CMK (cell line): ENCODE data around the gene HPS1.
"Not testable (repeated sequence)": the region's sequence is repeated elsewhere in the genome, so short reads cannot be mapped to it uniquely, and the experiment has no call there.

Experiments used
- DNase-seq: peaks from one replicate; pipeline ENCODE4 v3.0.0-alpha.2; 2010; ENCODE audit warnings: low read depth

The HPS1 gene

DNA sequence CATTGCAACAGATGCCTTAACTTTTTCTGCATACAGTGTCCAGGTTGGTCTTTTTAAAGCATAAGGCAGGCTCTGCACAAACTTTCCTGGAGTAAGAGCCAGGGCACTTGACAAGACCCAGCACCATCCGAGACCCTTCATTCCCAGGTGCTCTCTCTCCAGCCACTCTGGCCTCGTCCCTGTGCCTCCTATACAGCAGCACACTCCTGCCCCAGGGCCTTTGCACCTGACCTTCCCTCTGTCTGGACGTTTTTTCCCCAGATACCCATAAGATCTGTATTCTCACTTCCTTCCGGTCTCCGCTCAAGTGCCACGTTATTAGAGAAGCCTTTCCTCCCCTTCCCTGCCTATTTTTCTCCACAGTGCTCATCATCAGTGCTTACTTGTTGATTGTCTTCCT, 57.3 kb downstream of the HPS1 start:
- no peak for DNase-seq

DNA sequence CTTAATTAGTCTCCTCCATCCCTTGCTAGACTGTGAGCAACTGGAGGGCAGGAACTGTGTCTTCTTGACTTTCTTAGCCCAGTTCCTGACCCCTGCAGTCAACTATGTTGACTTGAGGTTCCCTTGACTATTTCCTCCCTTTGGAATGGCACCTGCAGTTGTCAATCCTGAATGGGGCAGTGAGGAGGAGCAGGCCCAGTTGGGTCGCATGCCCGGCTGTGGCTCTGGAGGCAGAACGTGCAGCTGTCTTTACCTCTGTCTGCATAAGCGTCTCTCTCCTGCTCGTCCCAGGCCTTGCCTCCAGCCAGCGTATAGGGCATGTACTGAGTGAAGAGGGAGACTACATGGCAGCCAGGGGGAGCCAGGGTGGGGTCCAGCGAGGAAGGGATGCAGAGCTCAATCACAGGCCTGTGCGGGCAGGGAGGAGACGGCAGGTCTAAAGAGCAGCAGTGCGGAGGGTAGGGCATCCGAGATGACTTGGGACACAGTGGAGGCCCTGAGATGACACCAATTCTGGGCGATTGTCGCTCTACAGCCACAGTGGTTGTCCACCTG, 58.6 kb downstream of the HPS1 start:
- no peak for DNase-seq

DNA sequence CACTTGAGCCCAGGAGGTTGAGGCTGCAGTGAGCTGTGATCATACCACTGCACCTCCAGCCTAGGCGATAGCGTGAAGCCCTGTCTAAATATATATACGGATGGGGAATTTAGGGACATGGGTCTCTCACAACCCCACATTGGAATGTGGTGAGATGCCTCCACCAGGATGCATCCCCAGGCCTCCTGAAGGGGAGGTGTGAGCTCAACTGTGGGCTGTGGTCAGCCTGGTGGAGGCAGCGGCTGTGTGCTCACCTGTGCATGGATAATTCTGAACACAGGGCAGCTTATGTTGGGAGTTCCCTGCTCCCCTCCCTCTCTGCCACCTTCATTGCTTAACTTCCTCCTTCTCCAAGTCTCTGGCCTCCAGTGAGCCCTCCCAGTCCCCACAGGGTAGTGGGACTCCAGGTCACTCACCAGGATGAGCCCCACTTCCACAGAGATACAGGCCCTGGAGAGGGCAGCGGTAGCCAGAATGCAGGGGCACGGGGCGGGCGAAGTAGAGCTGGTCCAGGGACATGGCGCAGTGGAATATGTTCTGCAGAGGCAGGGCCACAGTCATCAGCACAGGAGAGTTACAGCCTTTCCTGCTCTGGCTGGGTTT, 62.1 kb downstream of the HPS1 start:
- no peak for DNase-seq

DNA sequence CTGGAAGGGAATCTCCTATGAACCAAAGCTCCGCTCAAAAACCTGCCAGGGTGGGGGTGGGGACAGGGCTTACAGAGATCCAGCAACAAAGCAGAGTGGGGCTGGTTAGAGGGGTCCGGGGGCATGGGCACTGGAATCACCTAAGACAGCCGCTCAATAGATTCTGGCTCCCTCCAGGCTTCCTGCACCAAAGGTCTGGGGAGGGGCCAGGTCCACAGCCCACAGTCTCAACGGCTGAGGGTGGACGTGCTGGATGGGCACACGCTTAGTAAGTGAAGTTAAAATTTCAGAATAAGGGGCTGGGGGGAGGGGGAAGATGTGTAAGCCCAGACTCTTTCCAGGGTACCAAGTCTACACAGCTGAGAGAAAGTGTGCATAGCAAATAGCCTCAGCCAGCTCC, 62.9 kb downstream of the HPS1 start:
- DNase-seq = no peak

GRCh38 chr10:98383134-98383667, 63.5 kb downstream of the HPS1 start:
- DNase-seq = not testable (repeated sequence)

- no peak for DNase-seq
Observed at GRCh38 chr10:98382691-98383101, 64.0 kb downstream of the HPS1 start.

DNA sequence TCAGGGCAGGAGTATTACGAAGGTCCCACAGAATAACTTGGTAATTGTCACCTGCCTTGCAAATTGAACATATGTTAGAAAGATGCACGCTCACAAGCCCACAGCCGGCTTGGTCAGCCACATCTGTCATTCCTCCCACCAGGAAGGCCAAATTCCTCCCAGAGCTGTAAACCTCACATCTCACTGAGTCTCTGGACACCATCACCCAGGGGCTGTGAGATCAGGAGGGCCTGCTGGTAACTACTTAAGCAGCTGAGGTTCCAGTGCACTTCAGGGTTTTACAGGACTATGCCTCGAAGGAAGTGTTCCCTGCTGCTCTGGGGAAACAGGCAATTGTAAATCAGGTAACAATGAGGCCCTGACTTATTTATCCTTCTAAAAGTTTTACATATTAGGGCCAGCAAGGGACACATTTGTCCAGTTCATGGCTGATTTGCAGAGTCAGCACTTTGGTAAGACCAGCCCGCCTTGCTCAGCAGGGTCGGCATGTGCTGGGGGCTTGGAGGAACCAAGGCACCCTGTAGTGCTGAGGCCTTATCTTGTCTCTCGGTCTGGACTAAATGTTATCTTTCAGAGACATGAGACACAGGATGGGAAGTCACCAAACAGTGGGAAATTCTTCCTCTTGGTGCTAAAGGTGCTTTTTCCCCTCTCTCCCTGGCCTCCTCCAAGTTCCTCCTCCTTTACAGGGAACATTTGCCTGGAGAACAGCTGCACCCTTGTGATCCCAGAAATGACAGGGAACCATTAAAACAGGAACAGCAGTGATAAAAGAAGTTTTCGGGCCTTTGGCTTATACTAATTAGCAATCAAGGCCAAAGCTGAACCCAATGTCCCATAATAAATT, 66.0 kb downstream of the HPS1 start:
- peak; percentile 66 for DNase-seq

DNA sequence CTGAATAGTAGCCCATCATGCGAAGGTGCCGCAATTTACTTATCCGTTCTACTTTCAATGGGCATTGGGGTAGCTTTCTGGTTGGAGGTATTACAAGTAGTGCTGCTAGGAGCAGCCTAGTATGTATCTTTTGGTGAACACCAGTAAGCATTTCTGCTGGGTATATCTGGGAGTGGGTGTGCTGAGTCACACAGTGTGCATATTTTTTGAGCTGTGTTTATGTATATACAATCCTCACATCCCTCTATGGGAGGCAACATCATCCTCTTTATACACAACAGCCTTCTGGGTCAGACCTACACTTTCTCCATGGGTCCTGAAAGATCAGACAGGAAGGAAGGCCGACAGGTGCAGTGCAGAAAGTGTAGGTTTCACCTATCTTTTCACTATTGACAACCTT, 68.0 kb downstream of the HPS1 start:
- DNase-seq = no peak

GRCh38 chr10:98377536-98377935, 69.2 kb downstream of the HPS1 start:
- DNase-seq = no peak

GRCh38 chr10:98377001-98377400, 69.7 kb downstream of the HPS1 start:
- no peak for DNase-seq

DNA sequence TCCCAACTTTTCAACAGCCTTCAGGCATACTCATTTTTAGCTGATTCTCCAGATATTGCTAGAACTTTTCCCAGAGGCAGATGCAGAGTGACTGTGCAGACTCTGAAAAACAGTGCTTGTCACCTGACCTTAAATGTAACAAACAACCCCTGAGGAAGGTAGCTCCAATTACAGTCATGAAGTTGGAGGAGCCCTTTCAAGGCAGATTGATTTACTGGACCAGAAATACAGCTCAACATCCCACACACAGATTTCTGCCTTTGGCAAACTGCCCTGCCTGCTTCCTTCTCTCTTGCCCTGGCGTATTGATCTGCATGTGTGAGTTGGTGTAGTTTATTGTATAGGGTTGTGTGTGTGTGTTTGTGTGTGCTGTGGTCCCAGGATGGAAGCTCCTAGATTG, 70.2 kb downstream of the HPS1 start:
- no peak for DNase-seq

DNA sequence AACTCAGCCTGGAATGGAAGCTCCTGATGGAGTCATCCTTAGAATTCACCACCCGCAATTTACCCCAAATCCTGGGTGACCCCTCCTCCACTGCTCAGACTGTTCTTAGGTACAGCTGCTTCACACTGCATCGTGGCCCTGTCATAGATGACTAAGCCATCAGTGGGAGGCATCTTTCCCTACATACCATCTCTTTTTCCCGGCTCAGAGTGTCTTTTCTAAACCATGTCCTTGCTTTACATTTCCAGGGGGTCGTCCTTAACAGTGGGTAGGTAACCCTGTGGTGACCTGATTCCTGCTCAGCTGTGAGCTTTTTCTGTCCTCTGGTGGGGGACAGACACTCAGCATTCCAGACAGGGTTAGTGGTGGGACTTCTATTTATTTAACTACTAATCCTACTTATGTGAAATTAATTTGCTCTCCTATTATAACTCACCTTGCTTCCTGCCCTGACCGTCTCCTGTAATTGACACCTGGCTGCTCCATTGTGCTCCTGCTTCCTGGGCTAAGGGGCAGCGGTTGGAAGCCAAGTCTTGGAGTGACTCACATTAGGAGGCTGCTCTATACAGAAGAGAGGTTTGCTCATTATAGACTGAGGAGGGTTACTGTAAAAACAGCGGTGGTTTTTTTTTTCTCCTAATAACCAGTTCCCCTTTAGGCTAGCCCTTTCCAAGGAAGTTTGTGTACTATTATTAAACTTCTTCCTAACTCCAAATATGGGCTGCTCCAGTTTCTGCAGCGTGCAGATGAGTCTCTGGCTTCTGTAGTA, 72.3 kb downstream of the HPS1 start:
- no peak for DNase-seq

- no peak for DNase-seq
Observed at GRCh38 chr10:98373260-98374040, 73.3 kb downstream of the HPS1 start.

GRCh38 chr10:98370831-98371820, 75.6 kb downstream of the HPS1 start:
- no peak for DNase-seq

- DNase-seq = no peak
Observed at GRCh38 chr10:98369801-98370200, 76.9 kb downstream of the HPS1 start.

DNA sequence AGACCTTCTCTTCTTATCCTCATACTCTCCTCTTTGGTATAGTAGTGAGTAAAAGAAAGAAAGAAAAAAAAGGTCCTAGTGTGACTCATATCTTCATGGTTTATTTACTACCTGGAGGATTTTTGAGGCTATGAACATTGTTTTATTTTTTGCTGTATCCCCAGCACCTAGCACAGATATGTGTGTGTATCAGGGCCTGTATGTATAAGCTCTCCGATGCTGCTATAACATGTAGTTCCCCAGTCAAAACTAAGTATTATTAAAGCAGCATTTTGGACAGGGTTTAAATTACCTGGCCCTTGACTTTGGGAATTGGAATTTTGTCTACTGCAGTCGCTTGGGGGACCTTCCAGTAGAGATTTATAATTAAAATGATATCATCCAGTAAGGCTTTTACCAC, 78.1 kb downstream of the HPS1 start:
- DNase-seq = no peak

DNA sequence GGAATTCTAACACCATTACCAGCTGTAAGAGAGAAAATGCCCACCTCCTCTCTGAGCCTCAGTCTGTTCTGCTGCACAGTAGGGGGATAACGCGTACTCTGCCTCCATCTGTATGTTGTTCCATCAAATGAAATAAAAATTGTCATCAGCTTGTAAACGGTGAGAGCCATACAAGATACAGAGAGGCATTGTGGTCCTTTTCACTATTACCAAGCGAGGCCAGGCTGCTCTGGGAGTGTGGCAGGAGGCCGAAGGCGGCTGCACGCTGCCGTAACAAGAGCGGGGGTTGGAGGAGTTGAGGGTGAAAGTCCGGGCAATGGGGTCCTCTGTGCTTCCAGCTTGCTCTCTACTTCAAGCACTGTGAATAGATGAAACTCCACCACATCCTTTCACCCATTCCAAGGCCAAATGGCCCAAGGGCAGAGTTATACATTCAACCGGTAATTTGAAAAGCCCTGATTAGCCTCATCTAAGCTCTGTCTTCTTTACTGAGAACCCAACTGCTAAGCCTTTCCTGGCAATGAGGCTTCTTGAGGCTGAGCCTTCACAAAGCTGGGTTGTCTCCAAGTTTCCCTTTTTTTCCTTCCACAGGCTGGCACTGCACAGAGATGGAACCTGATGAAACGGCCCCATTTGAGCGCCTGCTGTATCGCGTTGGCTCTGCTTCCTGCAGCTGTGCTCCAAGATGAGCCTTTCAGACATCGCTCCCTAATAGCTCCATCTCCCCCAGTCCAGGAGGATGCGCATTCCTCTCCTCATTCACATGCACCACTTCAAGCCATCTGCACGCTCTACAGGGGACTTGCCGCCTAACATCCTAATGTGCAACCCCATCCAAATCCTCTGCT, 78.9 kb downstream of the HPS1 start:
- no peak for DNase-seq
